HCT116 (cell line): ENCODE results near the gene DAP. TPM values are rescaled to one million over a fixed set of nuclear protein-coding genes. Genes with fewer than 3 reads are reported as not detected.

Source experiments
- ATAC-seq: fragments of 200-7000 bp; cut with Tn5 transposase; 2 replicates; pipeline ENCODE4 v1.9.1; 2020; ENCODE audit warnings: mild to moderate bottlenecking, moderate library complexity
- BruUV-seq: library from RNA; stranded (reverse); fragments of 400-500 nt; replicated peaks from 2 replicates; lab custom pipeline; 2021; lab: Mats Ljungman, UMichigan
- CTCF ChIA-PET: fragments of 300-600 bp; sonication (Branson Sonifier 250); formaldehyde crosslinking; loops from one replicate; lab custom pipeline; 2021; ENCODE audit warnings: antibody characterized with exemption; lab: Charles Lee
- POLR2A ChIA-PET: fragments of 300-600, 350-600 bp; sonication (Branson Sonifier 250); formaldehyde crosslinking; loops from one replicate; lab custom pipeline; 2021; ENCODE audit warnings: antibody characterized with exemption; lab: Charles Lee
- RAD21 ChIA-PET, 2 experiments: fragments of 300-600 bp; sonication (Branson Sonifier 250); formaldehyde crosslinking; loops; one replicate each; lab custom pipeline; 2023; ENCODE audit warnings: low total read pairs in 2 of 2; ENCODE audit not compliant: uncharacterized antibody in 2 of 2, unreplicated experiment in 2 of 2, low non-redundant PET in 1 of 2; lab: Charles Lee
- DNase-seq: peaks from one replicate; pipeline ENCODE4 v3.0.0-alpha.2; 2010; ENCODE audit warnings: low read depth, low spot score
- H2AFZ ChIP-seq: fragments of 200-600 bp; shearing (Covaris generic), sonication (generic); 2 replicates; pipeline ENCODE4 v1.6.1; 2017; ENCODE audit warnings: low read depth, mixed run types, mixed read lengths, antibody characterized with exemption, low read length; ENCODE audit not compliant: poor library complexity, severe bottlenecking
- H3K27ac ChIP-seq: 2 replicates; pipeline ENCODE4 v1.5.1; 2012; ENCODE audit warnings: low read depth, low read length
- H3K27me3 ChIP-seq: fragments of 200-600 bp; sonication (generic); 2 replicates; pipeline ENCODE4 v1.6.1; 2016; ENCODE audit warnings: mixed run types, low read length, mixed read lengths; ENCODE audit not compliant: insufficient read depth
- H3K36me3 ChIP-seq, 2 experiments: fragments of 200-500 bp in 1 of 2; fragments of 200-600 bp in 1 of 2; sonication (Bioruptor generic) in 1 of 2; sonication (generic) in 1 of 2; 2 replicates each; pipeline versions ENCODE4 v1.5.1 to v1.6.1; 2014 to 2016; ENCODE audit warnings: low read length in 2 of 2, inconsistent platforms in 1 of 2, mixed read lengths in 1 of 2, mixed run types in 1 of 2; ENCODE audit not compliant: insufficient read depth in 2 of 2, control insufficient read depth in 1 of 2
- H3K4me1 ChIP-seq, 2 experiments: fragments of 200-600 bp in 1 of 2; sonication (generic) in 1 of 2; 2 replicates each; pipeline versions ENCODE4 v1.5.1 to v1.6.1; 2012 to 2017; ENCODE audit warnings: low read length in 2 of 2, inconsistent platforms in 1 of 2, mild to moderate bottlenecking in 1 of 2, mixed read lengths in 1 of 2, mixed run types in 1 of 2, moderate library complexity in 1 of 2; ENCODE audit not compliant: insufficient read depth in 2 of 2, control insufficient read depth in 1 of 2
- H3K4me2 ChIP-seq: fragments of 200-600 bp; sonication (generic); 2 replicates; pipeline ENCODE4 v1.6.1; 2017; ENCODE audit warnings: mixed run types, low read length, mixed read lengths
- H3K4me3 ChIP-seq, 2 experiments: fragments of 200-600 bp in 1 of 2; sonication (generic) in 1 of 2; replicated peaks in 1 of 2; 2 replicates each; pipeline ENCODE4 v1.5.1; 2011 to 2016; ENCODE audit warnings: low read length in 2 of 2, control low read depth in 1 of 2, low read depth in 1 of 2, mild to moderate bottlenecking in 1 of 2, mixed read lengths in 1 of 2, mixed run types in 1 of 2
- H3K79me2 ChIP-seq: fragments of 200-600 bp; sonication (generic); 2 replicates; pipeline ENCODE4 v1.6.1; 2017; ENCODE audit warnings: mild to moderate bottlenecking, mixed run types, low read length, moderate library complexity, mixed read lengths; ENCODE audit not compliant: insufficient read depth
- H3K9ac ChIP-seq: fragments of 200-600 bp; sonication (generic); 2 replicates; pipeline ENCODE4 v1.6.1; 2016; ENCODE audit warnings: low read length, mixed read lengths
- H3K9me2 ChIP-seq: fragments of 200-600 bp; sonication (generic), shearing (Covaris generic); 2 replicates; pipeline ENCODE4 v1.6.1; 2017; ENCODE audit warnings: mixed run types, mild to moderate bottlenecking, moderate library complexity; ENCODE audit not compliant: insufficient read depth
- H3K9me3 ChIP-seq, 2 experiments: fragments of 200-500 bp in 1 of 2; fragments of 200-600 bp in 1 of 2; sonication (Bioruptor generic) in 1 of 2; sonication (generic) in 1 of 2; 2 replicates each; pipeline ENCODE4 v1.6.1; 2014 to 2017; ENCODE audit warnings: low read length in 2 of 2, mixed read lengths in 2 of 2, inconsistent platforms in 1 of 2, low read depth in 1 of 2, mild to moderate bottlenecking in 1 of 2, mixed run types in 1 of 2, moderate library complexity in 1 of 2; ENCODE audit not compliant: control insufficient read depth in 1 of 2, insufficient read depth in 1 of 2
- H4K20me1 ChIP-seq: fragments of 200-600 bp; sonication (generic), shearing (Covaris generic); 2 replicates; pipeline ENCODE4 v1.6.1; 2017; ENCODE audit warnings: mixed run types, mild to moderate bottlenecking, moderate library complexity; ENCODE audit not compliant: insufficient read depth
- CEBPB ChIP-seq: IDR thresholded peaks from 2 replicates; pipeline ENCODE4 v1.6.1; 2012; ENCODE audit warnings: low read depth
- EGR1 ChIP-seq: IDR thresholded peaks from 2 replicates; pipeline ENCODE4 v1.6.1; 2012; ENCODE audit warnings: low read depth
- ELF1 ChIP-seq: IDR thresholded peaks from 2 replicates; pipeline ENCODE4 v1.6.1; 2012; ENCODE audit warnings: low read depth, borderline replicate concordance
- EZH2 ChIP-seq: fragments of 200-600 bp; sonication (generic); IDR thresholded peaks from 2 replicates; pipeline ENCODE4 v1.6.1; 2017; ENCODE audit warnings: antibody characterized with exemption, mixed run types
- FOSL1 ChIP-seq: IDR thresholded peaks from 2 replicates; pipeline ENCODE4 v1.6.1; 2012; ENCODE audit warnings: low read depth
- JUND ChIP-seq: IDR thresholded peaks from 2 replicates; pipeline ENCODE4 v1.6.1; 2012
- RAD21 ChIP-seq: IDR thresholded peaks from 2 replicates; pipeline ENCODE4 v1.6.1; 2012; ENCODE audit warnings: low read depth, mild to moderate bottlenecking
- SIN3A ChIP-seq: IDR thresholded peaks from 2 replicates; pipeline ENCODE4 v1.6.1; 2012; ENCODE audit warnings: low read depth
- SRF ChIP-seq: IDR thresholded peaks from 2 replicates; pipeline ENCODE4 v1.6.1; 2012; ENCODE audit warnings: low read depth
- TCF7L2 ChIP-seq: IDR thresholded peaks from 2 replicates; pipeline ENCODE4 v1.7.0; 2011; ENCODE audit warnings: borderline replicate concordance, inconsistent platforms; ENCODE audit not compliant: insufficient read depth, insufficient read length; ENCODE audit errors: extremely low read depth
- YY1 ChIP-seq: IDR thresholded peaks from 2 replicates; pipeline ENCODE4 v1.6.1; 2011; ENCODE audit warnings: low read length, low read depth, moderate library complexity, mild to moderate bottlenecking; ENCODE audit not compliant: insufficient replicate concordance; ENCODE audit errors: extremely low read depth
- intact Hi-C: fragments of 100-400 bp; cut with micrococcal nuclease; formaldehyde crosslinking; loops from 2 replicates; pipeline ENCODE4 v1.10.0; 2022
- total RNA-seq: library from RNA; stranded (reverse); gene quantifications from one replicate; pipeline ENCODE4 v1.2.1, GENCODE V29; 2021; ENCODE audit not compliant: unreplicated experiment
- TF ChIP-seq, protein P1 (sequence below): IDR thresholded peaks from 2 replicates; pipeline ENCODE4 v1.6.1; 2012

Gene DAP
- total RNA-seq, 1 experiment from 2014 or later, result 59.1 TPM

DNA sequence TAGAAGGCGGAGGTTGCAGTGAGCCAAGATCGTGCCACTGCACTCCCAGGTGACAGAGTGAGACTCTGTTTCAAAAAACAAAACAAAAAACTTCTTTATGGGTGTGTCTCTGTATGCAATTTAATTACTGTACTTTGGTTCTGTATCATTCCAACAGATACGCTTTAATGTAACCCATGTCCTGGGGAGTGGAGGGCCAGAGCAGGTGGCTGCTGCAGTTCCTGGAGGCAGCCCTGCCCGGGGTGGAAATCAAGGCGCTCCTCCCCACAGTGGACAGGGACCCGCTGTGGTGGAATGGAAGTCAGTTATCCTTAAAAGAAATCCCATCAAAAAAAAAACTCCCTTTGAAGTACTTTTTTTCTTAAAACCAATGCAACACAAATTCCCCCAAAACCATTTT, 1.9 kb downstream of the DAP start:
- H3K9me3 ChIP-seq, result no peaks in the 10 kb centered on the region
- no peaks in the 10 kb centered on the region for H3K9me2 ChIP-seq
- ChIA-PET CTCF (no interaction called here), POLR2A (no interaction called here), RAD21 (no interaction called here)
- no peak overlapping the region for H3K27ac ChIP-seq
- H3K4me1 ChIP-seq, result peaks cover 7 to 17% of the 10 kb centered on the region in 2 experiments; a peak in 2 of 4 replicates
- peak overlapping the region in 1 of 2 experiments; percentile 71; a peak in 1 of 4 replicates for H3K4me3 ChIP-seq
- no TSS peak for BruUV-seq
- ATAC-seq (no peak), DNase-seq (no peak)
- H3K27me3 ChIP-seq, result no peaks in the 10 kb centered on the region
- no peaks in the 10 kb centered on the region for H4K20me1 ChIP-seq
- intact Hi-C loops, result no loop called here
- 0 out of 4 replicates have a peak, but pooled peaks cover 0 to under 1% of the 10 kb centered on the region in 2 experiments for H3K36me3 ChIP-seq
- no peak overlapping the region for H3K9ac ChIP-seq
- no peak overlapping the region for H2AFZ ChIP-seq
- H3K79me2 ChIP-seq, result peaks cover 65% of the 10 kb centered on the region
- peak overlapping the region; percentile 92 for H3K4me2 ChIP-seq
- no peak for TF ChIP-seq TCF7L2
- TF ChIP-seq EZH2, result no peak
- no peak for TF ChIP-seq RAD21
- no peak for TF ChIP-seq SIN3A
- TF ChIP-seq, protein P1, sequence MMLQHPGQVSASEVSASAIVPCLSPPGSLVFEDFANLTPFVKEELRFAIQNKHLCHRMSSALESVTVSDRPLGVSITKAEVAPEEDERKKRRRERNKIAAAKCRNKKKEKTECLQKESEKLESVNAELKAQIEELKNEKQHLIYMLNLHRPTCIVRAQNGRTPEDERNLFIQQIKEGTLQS, result no peak
- TF ChIP-seq FOSL1, result no peak
- TF ChIP-seq YY1, result no peak
- no peak for TF ChIP-seq CEBPB
- no peak for TF ChIP-seq SRF

DNA sequence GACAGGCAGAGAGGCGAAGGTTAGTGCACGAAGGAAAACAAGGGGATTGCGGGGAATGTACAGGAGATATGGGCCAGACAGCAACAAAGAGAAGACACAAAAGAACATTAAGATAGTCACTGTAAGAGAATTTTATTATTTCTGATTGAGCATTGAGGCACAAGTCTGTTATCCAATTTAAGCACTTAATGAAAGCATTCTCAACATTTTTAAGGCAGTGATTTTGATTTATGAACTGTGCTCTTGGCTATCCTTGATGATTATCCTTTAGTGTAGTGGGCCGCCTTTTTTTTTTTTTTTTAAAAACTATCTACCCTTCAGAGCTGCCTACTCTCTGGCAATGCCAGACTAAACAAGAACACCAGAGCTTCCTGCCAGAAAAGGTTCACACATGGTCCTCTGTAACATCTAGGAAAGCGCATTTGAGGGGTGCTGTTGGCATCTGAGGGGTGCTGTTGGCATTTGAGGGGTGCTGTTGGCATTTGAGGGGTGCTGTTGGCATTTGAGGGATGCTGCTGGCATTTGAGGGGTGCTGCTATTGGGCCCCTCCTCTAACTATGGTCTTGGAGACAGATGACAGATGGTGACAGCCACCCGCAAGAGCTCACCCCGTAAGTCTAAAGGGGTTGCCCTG, 3.0 kb downstream of the DAP start:
- Histone ChIP-seq H2AFZ (no peak overlapping the region), H3K27ac (no peak overlapping the region), H3K4me1 (peaks cover 7 to 17% of the 10 kb centered on the region in 2 experiments; a peak in 2 of 4 replicates), H3K36me3 (0 out of 4 replicates have a peak, but pooled peaks cover 0 to 6% of the 10 kb centered on the region in 2 experiments), H3K4me2 (no peak overlapping the region), H3K9me3 (no peaks in the 10 kb centered on the region), H3K9me2 (no peaks in the 10 kb centered on the region), H3K79me2 (peaks cover 76% of the 10 kb centered on the region), H3K9ac (no peak overlapping the region), H3K27me3 (no peaks in the 10 kb centered on the region), H4K20me1 (no peaks in the 10 kb centered on the region), H3K4me3 (no peak overlapping the region)
- ATAC-seq (no peak), DNase-seq (no peak)
- CTCF ChIA-PET, result no interaction called here
- POLR2A ChIA-PET, result no interaction called here
- RAD21 ChIA-PET, result no interaction called here
- BruUV-seq, result no TSS peak
- TF ChIP-seq EGR1 (no peak), TCF7L2 (no peak), ELF1 (no peak), SRF (no peak), JUND (no peak), FOSL1 (no peak), CEBPB (no peak)
- TF ChIP-seq, protein P1, result no peak
- intact Hi-C loops, result no loop called here
